ENCODE results near the gene FAM227A. TPM values are rescaled to one million over a fixed set of nuclear protein-coding genes. Genes with fewer than 3 reads are reported as not detected.

Gene FAM227A
- total and polyA plus RNA-seq, 2 of the 4 experiments (the other 2 are of a cell fraction) = 1.3 to 1.4 TPM

DNA sequence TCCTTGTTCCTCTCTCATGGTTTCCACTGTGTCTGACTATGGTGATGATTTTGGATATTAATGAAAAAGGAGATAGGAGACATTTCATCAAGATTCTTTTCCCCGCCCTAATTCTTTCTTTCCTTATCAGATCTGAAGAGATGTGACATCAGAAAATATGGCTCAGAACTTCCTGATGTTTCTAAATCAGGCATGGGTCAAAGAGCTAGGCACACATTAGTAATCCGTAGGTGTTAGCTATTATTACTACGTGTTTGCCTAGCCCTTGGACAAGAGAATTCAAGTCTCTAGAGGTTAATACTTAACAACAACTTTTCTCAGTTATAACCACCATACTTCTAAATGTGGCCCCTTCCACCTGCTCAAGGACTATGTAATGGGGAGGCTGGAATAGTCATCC, 38.7 kb upstream of the FAM227A start:
- peaks cover 17% of the 10 kb centered on the region for H3K36me3 ChIP-seq (ENCODE audit: control insufficient read depth, insufficient read depth, low read length)
- no peak overlapping the region for H3K27ac ChIP-seq (ENCODE audit: insufficient read depth, low read length)
- H4K8ac ChIP-seq (ENCODE audit: low read depth in 2 of 2, low read length in 2 of 2) = no peak overlapping the region
- no peak overlapping the region for H2BK5ac ChIP-seq (ENCODE audit: low read depth, low read length, poor library complexity, severe bottlenecking)
- in situ Hi-C loops (cut with MboI; ENCODE audit: low sequenced_read_pairs) = no loop called here
- no peak overlapping the region for H3K14ac ChIP-seq (replicated peaks; ENCODE audit: low read depth, low read length)
- dilution Hi-C loops (cut with HindIII; ENCODE audit: low sequenced_read_pairs, unreplicated experiment) = no loop called here
- WGBS, 2 experiments (ENCODE audit: extremely low coverage in 2 of 2, insufficient read length in 1 of 2) = no CpG with 5 or more reads among the region's 3 CpGs
- peaks cover 21% of the 10 kb centered on the region for H4K20me1 ChIP-seq (ENCODE audit: insufficient read depth, low read length)
- H3K23ac ChIP-seq (ENCODE audit: low read depth, low read length) = no peak overlapping the region
- no peak overlapping the region for H3K4me3 ChIP-seq (ENCODE audit: insufficient read depth, low read depth, low read length)
- H3K4me1 ChIP-seq (ENCODE audit: control insufficient read depth, insufficient read depth, low read length) = peaks cover 8% of the 10 kb centered on the region
- H3K9me1 ChIP-seq (ENCODE audit: insufficient read depth, low read length) = peaks cover 15% of the 10 kb centered on the region
- intact Hi-C loops (cut with micrococcal nuclease) = no loop called here
- H4K5ac ChIP-seq (ENCODE audit: low read depth, low read length) = no peak overlapping the region
- H2BK120ac ChIP-seq (ENCODE audit: low read depth, low read length) = no peak overlapping the region
- H3K9me3 ChIP-seq (ENCODE audit: control insufficient read depth, insufficient read depth, low read length) = no peaks in the 10 kb centered on the region
- no peak overlapping the region for H3K18ac ChIP-seq (ENCODE audit: low read depth, low read length)
- no peak overlapping the region for H3K56ac ChIP-seq (ENCODE audit: extremely low read depth, insufficient read depth, low read length)
- no peak for TF ChIP-seq RFX5 (IDR thresholded peaks at IDR 0.05; ENCODE audit: low read depth, low read length)
- no peak for TF ChIP-seq FOS (IDR thresholded peaks at IDR 0.05; ENCODE audit: low read depth, low read length)
- TF ChIP-seq MXI1 (IDR thresholded peaks at IDR 0.05; ENCODE audit: borderline replicate concordance, low read depth, low read length) = no peak
- no peak for TF ChIP-seq CHD1 (IDR thresholded peaks at IDR 0.05; ENCODE audit: low read depth, low read length)
- no peak for TF ChIP-seq CEBPB (IDR thresholded peaks at IDR 0.05; ENCODE audit: low read depth, low read length)
- no peak for TF ChIP-seq MAZ (IDR thresholded peaks at IDR 0.05; ENCODE audit: borderline replicate concordance, low read depth, low read length)
- TF ChIP-seq, protein P1, sequence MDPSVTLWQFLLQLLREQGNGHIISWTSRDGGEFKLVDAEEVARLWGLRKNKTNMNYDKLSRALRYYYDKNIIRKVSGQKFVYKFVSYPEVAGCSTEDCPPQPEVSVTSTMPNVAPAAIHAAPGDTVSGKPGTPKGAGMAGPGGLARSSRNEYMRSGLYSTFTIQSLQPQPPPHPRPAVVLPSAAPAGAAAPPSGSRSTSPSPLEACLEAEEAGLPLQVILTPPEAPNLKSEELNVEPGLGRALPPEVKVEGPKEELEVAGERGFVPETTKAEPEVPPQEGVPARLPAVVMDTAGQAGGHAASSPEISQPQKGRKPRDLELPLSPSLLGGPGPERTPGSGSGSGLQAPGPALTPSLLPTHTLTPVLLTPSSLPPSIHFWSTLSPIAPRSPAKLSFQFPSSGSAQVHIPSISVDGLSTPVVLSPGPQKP (IDR thresholded peaks at IDR 0.05; ENCODE audit: borderline replicate concordance, low read depth, low read length) = no peak
- TF ChIP-seq RCOR1 (IDR thresholded peaks at IDR 0.05; ENCODE audit: insufficient replicate concordance, low read length) = no peak
- TF ChIP-seq MAFK (IDR thresholded peaks at IDR 0.05; ENCODE audit: low read depth, low read length) = no peak
- no peak for TF ChIP-seq NFE2L2 (IDR thresholded peaks at IDR 0.05; ENCODE audit: low read depth, low read length)
- TF ChIP-seq, protein P2, sequence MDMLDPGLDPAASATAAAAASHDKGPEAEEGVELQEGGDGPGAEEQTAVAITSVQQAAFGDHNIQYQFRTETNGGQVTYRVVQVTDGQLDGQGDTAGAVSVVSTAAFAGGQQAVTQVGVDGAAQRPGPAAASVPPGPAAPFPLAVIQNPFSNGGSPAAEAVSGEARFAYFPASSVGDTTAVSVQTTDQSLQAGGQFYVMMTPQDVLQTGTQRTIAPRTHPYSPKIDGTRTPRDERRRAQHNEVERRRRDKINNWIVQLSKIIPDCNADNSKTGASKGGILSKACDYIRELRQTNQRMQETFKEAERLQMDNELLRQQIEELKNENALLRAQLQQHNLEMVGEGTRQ (IDR thresholded peaks at IDR 0.05; ENCODE audit: low read depth, low read length) = no peak
- no peak for TF ChIP-seq BHLHE40 (IDR thresholded peaks at IDR 0.05; ENCODE audit: low read depth, low read length)
- TF ChIP-seq, protein P3, sequence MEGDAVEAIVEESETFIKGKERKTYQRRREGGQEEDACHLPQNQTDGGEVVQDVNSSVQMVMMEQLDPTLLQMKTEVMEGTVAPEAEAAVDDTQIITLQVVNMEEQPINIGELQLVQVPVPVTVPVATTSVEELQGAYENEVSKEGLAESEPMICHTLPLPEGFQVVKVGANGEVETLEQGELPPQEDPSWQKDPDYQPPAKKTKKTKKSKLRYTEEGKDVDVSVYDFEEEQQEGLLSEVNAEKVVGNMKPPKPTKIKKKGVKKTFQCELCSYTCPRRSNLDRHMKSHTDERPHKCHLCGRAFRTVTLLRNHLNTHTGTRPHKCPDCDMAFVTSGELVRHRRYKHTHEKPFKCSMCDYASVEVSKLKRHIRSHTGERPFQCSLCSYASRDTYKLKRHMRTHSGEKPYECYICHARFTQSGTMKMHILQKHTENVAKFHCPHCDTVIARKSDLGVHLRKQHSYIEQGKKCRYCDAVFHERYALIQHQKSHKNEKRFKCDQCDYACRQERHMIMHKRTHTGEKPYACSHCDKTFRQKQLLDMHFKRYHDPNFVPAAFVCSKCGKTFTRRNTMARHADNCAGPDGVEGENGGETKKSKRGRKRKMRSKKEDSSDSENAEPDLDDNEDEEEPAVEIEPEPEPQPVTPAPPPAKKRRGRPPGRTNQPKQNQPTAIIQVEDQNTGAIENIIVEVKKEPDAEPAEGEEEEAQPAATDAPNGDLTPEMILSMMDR (conservative IDR thresholded peaks at IDR 0.05; ENCODE audit: low read depth, low read length) = no peak
- ChIA-PET CTCF (no interaction called here), POLR2A (ENCODE audit: unreplicated experiment) (no interaction called here)
- ATAC-seq (ENCODE audit: low read depth) (no peak), DNase-seq (no peak)
- H3K4ac ChIP-seq (ENCODE audit: low read depth, low read length) = no peak overlapping the region
- peaks cover 32 to 80% of the 10 kb centered on the region in 2 experiments for H3K79me1 ChIP-seq (ENCODE audit: low read depth in 1 of 2, low read length in 2 of 2)
- H2AK5ac ChIP-seq (ENCODE audit: low read depth, low read length) = no peak overlapping the region
- no peak overlapping the region for H2AFZ ChIP-seq (replicated peaks; ENCODE audit: low read length, poor library complexity)
- no peaks in the 10 kb centered on the region for H3K27me3 ChIP-seq (ENCODE audit: control insufficient read depth, insufficient read depth, low read length)
- H4K91ac ChIP-seq (ENCODE audit: insufficient read depth, low read depth, low read length) = no peak overlapping the region
- no peak overlapping the region for H2BK20ac ChIP-seq (ENCODE audit: low read depth, low read length)
- no peak overlapping the region for H3K4me2 ChIP-seq (ENCODE audit: low read depth, low read length)
- no TSS peak for BruUV-seq (replicated peaks)
- no peak overlapping the region for H3K9ac ChIP-seq (ENCODE audit: low read depth, low read length)
- no peak overlapping the region for H2BK15ac ChIP-seq (ENCODE audit: low read depth, low read length)
- no peak overlapping the region for H2AK9ac ChIP-seq (replicated peaks; ENCODE audit: low read depth, low read length, poor library complexity)

All from IMR-90 (cell line).